HG03097 (cell line): ENCODE results near the gene TMC8.
A peak's percentile ranks its signal among the peaks of the same experiment; 100 is the strongest.
"Not testable (repeated sequence)": the region's sequence is repeated elsewhere in the genome, so short reads cannot be mapped to it uniquely, and the experiment has no call there.

Source experiments
- ATAC-seq: cut with Tn5 transposase; IDR thresholded peaks from one replicate; pipeline ENCODE4 v1.9.1; 2021; ENCODE audit not compliant: unreplicated experiment, low FRiP score

The TMC8 gene

DNA sequence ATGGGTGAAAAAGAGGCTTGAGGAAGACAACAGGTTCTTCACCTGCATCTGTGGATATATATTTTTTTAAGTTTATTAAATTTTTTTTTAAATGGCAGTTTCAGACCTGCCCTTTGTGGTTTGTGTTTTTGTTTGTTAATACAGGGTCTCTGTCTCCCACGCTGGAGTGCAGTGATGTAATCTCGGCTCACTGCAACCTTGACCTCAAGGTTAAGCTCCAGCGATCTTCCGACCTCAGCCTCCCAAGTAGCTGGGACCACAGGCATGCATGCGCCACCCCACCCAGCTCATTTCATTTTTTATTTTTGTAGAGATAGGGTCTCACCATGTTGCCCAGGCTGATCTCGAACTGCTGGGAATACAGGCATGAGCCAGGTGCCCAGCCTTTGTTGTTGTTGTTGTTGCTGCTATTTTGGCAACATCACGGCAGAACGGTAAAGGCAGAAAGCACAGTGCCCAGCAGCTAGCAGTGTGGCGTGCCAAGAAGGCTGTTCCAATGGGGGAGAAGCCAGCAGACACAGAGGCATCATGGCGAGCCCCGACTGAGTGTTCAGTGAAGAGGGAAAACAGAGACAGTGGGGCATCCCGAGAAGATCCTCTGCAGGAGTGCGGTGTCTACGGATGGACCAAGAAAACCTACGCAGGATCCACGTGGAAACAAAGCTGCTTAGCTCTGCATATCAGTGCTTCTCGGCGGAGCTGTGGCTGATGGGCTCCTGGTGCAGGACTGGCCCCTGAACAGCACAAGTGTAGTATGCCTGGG lies 21.7 kb upstream of the TMC8 start:
- ATAC-seq = no peak

GRCh38 chr17:78109489-78109761 lies 21.1 kb upstream of the TMC8 start:
- no peak for ATAC-seq

- no peak for ATAC-seq
Observed at GRCh38 chr17:78110363-78111015, 20.1 kb upstream of the TMC8 start.

DNA sequence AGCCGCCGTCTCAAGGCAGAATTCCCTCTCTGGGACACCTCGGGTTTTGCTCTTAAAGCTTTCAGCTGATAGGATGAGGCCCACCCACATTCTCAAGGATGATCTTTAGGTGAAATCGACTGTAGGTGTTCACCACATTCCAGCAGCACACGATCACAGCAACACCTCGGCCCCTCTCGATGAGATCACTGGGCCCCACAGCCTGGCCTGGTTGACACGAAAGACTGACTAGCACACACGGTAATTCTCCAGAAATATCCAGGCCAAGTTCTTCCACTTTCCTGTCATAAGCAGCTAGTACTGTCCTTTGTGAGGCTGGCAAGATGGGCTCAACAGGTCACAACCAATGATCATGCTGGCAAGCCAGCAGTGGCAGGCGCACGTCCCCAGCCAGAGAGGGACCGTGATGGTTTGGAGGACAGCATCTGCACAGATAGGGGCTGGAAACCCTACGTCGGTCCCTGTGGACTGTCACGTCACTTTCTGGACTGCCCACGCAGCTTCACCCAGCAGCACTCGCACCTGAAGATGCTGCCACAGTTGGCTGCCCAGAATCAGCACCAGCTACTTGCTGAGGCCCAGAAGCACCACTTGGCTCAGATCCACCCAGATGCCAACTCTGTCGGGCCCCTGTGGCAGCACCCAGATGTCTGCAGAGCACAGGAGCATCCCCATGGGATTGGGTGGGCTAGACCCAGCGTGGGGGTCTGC lies 19.4 kb upstream of the TMC8 start:
- ATAC-seq = no peak

GRCh38 chr17:78111727-78112517 lies 18.6 kb upstream of the TMC8 start:
- no peak for ATAC-seq

DNA sequence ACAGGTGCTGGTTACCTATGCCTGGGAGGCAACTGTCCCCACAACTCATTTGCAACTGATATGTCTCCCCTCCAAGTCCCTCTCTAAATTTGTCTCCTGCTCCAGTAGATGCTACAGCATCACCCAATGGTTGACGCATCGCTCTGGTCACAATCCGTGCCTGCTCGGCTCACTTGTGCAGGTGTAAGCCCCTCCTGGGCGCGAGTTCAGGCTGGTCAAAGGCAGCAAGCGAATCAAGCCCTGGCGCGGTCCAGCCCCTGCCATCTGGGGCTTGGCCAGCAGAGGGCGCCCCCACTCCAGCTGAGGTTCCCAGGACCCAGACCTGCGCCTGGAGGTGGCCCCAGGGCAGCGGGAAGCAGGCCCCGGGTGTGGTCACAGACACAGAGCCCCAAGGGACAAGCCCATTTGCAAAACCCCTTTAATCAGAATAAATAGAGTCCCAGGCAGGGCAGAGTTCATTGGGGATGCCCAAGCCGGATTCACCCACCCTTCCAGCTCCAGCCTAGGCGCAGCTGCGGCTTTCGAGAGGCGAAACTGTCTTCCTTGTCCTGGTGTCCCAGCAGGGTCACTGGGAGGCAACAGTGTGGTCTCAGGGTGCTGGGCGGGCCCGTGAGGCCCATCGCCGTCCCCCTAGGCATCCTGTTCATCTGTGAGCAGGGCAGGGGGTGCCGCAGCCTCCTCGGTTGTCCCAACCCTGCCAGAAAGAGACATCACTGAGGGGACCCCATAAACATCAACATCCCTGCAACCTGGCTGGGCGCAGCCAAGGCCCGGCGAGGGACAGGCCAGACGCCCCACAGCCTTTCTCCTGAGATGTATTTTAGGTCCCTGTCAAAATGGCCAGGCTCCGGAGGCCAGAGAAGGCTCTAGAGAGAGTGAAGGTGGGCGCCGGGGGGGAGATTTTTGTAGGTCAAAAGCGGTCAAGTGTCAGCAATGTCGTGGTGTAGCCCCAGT lies 17.8 kb upstream of the TMC8 start:
- peak; percentile 54 for ATAC-seq

DNA sequence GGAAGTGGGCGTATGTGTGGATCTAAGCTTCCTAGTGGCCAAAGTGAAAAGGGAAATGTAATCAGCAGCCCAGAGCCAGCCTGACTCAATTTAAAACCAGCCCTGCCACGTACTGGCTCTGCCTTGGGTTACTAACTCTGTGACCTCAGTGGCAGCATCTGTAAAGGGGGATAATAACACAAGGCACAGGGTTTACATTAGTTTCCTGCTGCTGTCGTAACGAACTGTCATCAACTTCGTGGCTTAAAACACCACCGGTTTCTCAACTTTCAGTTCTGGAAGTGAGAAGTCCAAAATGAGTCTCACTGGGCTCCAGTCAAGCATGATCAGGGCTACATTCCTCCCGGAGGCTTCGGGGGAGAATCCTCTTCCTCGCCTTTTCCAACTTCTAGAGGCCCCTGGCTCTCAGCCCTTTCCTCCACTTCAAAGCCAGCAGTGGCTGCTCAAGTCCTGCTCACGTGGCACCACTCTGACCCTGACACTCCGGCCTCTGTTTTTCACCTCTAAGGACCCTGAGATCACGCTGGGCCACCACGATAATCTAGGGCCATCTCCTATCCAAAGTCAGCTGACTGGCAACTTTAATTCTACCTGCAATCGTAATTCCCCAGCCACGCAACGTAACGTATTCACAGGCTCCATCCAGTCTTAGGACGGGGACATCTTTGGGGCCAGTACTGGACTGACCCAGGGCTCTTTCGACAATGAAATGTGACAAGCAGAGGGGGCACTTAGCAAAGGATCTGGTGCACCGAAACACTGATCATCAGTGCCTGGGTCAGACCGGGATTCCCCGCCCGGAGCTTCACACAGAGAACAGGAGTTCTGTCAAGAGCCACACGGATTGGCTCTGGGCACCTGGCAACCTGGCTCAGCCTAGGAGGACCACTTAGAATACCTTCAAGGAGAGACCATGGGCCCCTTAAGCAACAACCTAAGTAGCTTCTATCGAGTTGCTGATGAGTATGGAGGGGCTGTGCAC lies 16.5 kb upstream of the TMC8 start:
- ATAC-seq = no peak

GRCh38 chr17:78114831-78115723 lies 15.5 kb upstream of the TMC8 start:
- no peak for ATAC-seq

GRCh38 chr17:78115803-78116202 lies 14.8 kb upstream of the TMC8 start:
- ATAC-seq = not testable (repeated sequence)

GRCh38 chr17:78116411-78116810 lies 14.2 kb upstream of the TMC8 start:
- no peak for ATAC-seq

DNA sequence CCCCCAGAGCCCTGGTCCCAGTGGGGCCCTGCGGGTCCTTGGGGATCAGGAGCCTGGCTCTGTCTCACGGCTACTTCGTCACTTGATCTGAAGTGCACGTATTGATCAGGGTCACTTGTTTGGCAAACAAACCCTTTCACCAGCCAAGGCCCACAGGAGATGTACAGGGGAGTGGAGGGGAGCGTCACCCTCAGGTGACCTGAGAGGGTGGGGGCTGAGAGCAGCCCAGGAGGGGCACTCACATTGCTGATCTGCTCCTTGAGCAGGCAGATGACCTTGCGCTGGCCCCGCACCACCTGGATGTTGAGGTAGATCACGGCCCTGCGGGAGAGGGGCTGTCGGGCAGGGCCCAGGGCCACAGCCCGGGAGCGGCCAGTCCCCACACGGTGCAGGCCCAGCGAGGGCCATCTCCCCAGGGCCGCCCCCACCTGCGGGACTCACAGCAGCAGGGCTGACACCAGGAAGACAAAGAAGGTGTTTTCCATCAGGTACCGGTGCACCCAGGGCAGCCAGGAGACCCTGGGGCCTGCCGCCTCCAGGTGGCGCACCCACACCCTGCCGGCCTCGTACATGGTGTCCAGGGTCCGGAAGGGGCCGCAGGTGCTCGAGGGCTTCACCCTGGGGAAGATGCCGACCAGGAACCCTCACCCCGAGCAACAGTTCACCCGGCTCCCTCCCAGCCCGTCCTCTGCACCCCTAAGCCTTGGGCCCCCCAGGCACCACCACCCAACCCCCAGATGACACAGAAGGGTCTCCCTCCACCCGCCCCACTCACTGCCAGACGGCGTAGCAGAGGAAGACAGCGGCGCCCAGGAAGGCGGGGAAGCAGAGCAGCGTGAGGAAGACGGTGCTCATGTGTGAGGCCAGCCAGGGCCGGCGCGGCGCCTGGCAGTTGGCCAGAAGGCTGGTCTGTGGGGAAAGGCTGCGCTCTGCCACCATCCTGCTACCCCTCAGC lies 13.3 kb upstream of the TMC8 start:
- no peak for ATAC-seq

GRCh38 chr17:78118801-78119241 lies 11.8 kb upstream of the TMC8 start:
- ATAC-seq = no peak

GRCh38 chr17:78120537-78120936 lies 10.0 kb upstream of the TMC8 start:
- no peak for ATAC-seq

- no peak for ATAC-seq
Observed at GRCh38 chr17:78120971-78121800, 9.4 kb upstream of the TMC8 start.

GRCh38 chr17:78121801-78122215 lies 8.8 kb upstream of the TMC8 start:
- no peak for ATAC-seq
